GM18951 (cell line): Measurements from ENCODE around the gene DNAH17.

Source experiments
- POLR2A ChIP-seq: IDR thresholded peaks from 4 replicates; pipeline ENCODE4 v1.6.1; 2011; ENCODE audit warnings: mild to moderate bottlenecking; ENCODE audit not compliant: insufficient read length, insufficient read depth; ENCODE audit errors: extremely low read depth
- in situ Hi-C: fragments of 300-500 bp; cut with MboI; formaldehyde crosslinking; loops from one replicate; pipeline ENCODE4 v1.12.0; 2022; ENCODE audit warnings: low sequenced_read_pairs, mixed read lengths, inconsistent platforms; ENCODE audit not compliant: unreplicated experiment

DNAH17 gene

GRCh38 chr17:78538033-78538776, 39.0 kb downstream of the DNAH17 start:
- in situ Hi-C loops: no loop called here
- TF ChIP-seq POLR2A: no peak

DNA sequence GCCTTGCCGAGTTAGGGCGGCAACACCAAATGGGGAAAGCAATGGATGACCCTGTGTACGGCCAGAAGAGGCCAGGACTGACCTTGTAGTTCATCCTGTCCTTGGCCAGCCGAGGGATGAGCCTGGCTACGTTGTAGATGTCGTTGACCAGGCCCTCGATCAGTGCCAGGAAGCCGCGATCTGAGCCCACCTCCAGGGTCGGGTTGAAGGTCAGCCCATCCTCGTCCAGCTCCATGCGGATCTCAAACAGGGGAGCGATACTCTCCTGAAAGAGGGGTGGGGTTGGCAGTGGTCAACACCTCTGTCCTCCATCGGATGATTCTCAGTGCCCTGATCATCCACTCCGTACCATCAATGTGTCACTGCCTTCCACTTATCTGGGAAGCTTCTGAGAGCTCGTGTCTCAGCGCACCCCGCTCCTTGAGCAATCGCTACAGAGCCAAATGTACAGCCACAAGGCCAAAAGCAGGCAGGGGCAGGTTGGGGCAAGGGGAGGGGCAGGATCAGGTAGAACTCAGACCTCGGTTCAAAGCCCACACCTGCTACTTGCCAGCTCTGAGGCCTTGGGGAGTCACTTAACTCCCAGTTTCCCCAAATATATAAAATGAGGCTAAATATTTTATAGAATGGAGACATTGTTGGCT, 39.9 kb downstream of the DNAH17 start:
- TF ChIP-seq POLR2A: no peak
- in situ Hi-C loops: no loop called here

DNA sequence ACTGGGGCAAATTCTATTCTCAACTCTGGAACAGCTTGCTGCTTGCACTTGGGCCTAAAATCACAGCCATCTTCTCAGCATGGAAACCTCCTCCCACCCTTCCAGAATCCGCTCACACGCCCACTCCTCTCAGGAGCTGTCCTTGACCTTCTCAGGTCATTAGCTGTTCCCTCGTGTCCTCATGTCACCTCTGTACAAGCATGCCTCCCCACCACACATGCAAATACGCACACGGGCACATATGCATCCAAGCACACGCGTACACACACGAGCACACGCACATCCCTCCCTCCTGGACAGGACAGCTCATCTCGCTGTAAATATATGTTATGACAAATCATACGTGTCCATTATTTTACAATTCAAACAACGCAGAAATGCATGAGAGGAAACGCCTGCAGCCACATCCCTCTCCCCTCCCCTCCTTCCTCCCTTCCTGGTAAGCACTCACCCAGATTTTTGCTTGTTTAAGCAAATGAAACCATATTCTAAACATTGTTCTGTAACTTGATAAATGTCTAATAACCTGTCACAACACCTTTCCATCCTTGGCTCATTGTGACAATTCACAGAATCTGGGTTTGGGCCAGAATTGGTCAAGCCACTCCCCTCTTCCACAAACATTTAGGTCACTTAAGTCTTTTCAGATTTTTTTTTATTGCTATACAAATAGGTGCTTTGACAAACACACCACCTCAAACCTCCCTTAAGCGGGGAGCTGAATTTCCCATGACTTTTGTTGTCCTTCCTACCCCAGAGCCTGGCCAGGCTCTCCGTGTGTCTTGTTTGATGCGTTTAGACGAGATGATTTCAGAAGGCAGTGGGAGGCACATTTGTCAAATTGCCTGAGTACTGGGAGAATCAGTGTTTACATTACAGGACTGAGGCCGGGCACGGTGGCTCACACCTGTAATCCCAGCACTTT, 41.7 kb downstream of the DNAH17 start:
- in situ Hi-C loops: no loop called here

GRCh38 chr17:78534492-78535272, 42.5 kb downstream of the DNAH17 start:
- in situ Hi-C loops: no loop called here

More for the DNA sequence above, 41.7 kb downstream of the DNAH17 start:
- no peak for TF ChIP-seq POLR2A

GRCh38 chr17:78532922-78533640, 44.1 kb downstream of the DNAH17 start:
- in situ Hi-C loops: no loop called here
- no peak for TF ChIP-seq POLR2A

More at GRCh38 chr17:78534492-78535272, 42.5 kb downstream of the DNAH17 start:
- no peak for TF ChIP-seq POLR2A

- no peak for TF ChIP-seq POLR2A
- in situ Hi-C loops: no loop called here
Observed at GRCh38 chr17:78532311-78532710, 44.9 kb downstream of the DNAH17 start.

DNA sequence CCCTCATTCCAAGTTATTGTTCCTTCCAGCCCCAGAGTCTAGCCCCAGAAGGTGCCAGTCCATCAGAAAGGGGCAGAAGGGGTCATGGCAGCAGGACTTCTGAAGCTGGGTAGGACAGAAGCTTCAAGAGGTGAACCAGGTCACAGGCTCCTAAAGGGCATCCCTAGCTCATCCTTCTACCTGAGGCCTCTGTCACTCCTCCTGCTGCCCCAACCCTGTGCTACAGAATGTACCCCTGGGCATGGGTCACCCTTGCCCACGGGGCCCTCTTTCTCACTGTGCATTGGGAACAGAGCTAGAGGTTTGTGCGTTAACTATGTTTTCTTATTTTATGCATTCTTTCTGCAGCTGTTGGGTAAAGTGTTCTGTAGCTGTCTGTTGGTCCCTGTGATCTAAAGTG, 46.5 kb downstream of the DNAH17 start:
- TF ChIP-seq POLR2A: no peak
- in situ Hi-C loops: no loop called here

DNA sequence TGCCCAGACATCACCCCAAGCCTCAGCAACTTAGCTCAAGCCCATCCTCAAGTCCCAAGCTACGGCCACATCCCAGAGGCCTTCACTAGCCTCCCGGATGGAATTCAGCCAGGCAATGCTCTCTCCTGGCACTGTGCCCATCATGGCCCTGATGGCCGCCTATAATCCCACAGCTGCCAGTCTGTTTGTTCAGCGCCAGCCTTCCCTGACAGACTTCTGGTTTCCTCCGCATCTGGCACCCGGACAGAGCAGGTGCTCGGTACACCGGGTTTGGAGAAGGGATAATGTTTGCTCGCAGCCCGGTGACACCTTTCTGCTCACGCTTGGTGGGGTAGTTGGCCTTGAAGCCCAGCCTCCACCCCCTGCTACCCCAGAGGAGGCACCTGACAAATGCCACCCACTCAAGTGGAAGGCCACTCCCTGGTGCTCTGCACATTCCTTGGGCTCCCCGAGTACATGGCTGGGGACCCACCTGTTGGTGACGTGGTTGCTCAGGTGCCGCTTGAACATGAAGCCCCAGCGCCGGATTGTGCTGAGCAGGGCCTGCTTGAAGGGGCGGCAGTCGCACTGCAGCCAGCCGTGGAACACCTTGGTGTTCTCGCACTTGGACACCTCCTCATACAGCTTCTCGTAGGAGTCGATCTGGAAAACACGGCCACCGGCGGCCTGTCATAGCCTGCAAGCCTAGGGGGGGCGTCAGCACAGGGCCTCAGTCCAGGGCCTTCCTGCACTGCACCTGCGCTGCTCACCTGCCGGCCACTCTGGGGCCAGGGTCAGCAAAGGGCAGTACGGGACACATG, 47.1 kb downstream of the DNAH17 start:
- TF ChIP-seq POLR2A: no peak
- in situ Hi-C loops: no loop called here

- in situ Hi-C loops: no loop called here
- no peak for TF ChIP-seq POLR2A
Observed at GRCh38 chr17:78529251-78529650, 47.9 kb downstream of the DNAH17 start.

DNA sequence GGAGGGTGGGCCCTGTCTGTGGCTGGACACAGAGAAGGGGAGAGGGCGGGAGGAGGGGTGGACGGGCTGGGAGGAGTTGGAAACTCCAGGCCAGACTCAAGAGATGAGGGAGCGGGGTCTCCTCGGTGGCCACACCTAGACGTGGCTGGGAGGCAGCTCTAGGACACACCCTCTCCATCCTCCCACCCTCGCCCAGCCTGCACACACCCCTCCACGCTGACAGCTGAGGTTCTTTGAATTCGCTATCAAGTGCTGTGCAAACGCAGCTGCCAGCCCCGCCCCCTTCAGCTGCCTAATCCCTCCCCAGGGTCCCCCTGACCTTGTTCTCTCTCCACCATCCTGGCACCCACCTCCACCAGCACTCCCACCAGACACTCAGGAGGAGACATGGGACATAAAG, 48.7 kb downstream of the DNAH17 start:
- TF ChIP-seq POLR2A: no peak
- in situ Hi-C loops: no loop called here

GRCh38 chr17:78527345-78527744, 49.9 kb downstream of the DNAH17 start:
- in situ Hi-C loops: no loop called here
- no peak for TF ChIP-seq POLR2A
